DMS79 treated with DMSO at 0.1 percent for 48 hours (cell line): ENCODE measurements around the gene TPX2.

ENCODE experiments used
- DNase-seq: peaks from one replicate; lab custom pipeline; 2025; lab: John Stamatoyannopoulos, UW

Gene TPX2

DNA sequence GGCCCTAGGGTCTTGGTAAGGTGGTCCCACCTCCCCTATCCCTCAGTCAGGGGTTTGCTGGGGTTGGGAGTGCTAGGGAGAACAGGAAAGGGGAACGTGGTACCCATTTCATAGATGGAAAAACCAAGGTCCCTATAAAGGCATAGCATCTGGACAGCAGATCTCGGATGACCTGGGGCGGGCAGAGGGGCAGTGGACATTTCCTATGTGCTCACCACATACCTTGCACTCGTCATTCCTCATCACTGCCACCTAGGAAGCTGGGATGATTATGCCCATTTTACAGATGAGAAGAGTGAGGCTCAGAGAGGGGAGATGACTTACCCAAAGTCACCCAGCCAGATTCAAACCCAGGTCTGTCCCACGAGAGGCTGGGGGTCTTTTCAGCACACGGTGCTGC lies 92.1 kb downstream of the TPX2 start:
- DNase-seq: no peak

DNA sequence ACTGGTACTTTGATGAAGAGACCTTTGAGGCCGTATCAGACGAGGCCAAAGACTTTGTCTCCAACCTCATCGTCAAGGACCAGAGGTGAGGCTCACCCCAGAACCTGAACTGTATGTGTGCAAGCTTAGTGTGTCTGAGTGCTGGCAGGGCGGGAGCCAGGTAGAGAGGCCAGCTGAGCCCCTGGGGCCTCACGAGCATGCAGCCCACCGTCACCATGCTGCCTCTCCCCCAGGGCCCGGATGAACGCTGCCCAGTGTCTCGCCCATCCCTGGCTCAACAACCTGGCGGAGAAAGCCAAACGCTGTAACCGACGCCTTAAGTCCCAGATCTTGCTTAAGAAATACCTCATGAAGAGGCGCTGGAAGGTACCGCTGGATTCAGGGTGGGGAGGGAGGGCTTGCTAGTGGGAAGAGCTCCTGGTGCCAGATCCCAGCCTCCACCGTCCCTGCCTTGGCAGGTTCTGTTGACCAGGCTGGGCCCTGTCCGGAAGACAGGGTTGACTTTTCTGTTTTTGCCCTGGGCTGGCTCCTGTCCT lies 92.7 kb downstream of the TPX2 start:
- no peak for DNase-seq

DNA sequence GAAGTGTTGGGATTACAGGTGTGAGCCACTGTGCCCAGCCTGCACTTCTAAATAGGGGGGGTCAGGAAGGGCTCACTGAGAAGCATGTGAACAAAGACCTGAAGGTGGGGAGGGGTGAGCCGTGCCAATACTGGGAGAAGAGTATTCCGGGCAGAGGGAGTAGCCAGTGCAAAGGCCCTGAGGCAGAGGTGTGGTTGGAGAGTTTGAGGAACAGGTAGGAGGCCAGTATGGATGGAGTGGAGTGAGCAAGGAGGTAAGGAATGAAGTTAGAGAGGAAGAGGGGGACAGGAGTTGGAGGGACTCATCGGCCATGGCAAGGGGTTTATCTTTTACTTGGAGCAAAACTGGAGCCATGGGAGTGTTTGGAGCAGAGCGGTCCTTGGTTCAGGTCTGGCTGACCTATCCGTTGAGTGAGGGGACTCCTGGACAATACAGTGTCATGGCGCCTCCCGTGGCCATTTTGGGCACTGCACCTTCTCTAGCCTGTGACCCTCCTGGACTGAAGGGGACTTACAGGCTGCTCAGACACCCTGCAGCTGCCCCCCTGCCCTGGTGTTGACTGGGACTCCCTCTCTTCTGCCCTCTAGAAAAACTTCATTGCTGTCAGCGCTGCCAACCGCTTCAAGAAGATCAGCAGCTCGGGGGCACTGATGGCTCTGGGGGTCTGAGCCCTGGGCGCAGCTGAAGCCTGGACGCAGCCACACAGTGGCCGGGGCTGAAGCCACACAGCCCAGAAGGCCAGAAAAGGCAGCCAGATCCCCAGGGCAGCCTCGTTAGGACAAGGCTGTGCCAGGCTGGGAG lies 94.2 kb downstream of the TPX2 start:
- DNase-seq: no peak

GRCh38 chr20:31833931-31834521 lies 94.9 kb downstream of the TPX2 start:
- no peak for DNase-seq

- no peak for DNase-seq
These were observed 96.5 kb downstream of the TPX2 start for GRCh38 chr20:31835554-31835953.

- DNase-seq: peak; percentile 31
These were observed 97.1 kb downstream of the TPX2 start for GRCh38 chr20:31835977-31836852.

GRCh38 chr20:31836853-31837608 lies 97.9 kb downstream of the TPX2 start:
- DNase-seq: no peak

- no peak for DNase-seq
These were observed 98.9 kb downstream of the TPX2 start for GRCh38 chr20:31837896-31838397.

- DNase-seq: no peak
These were observed 99.7 kb downstream of the TPX2 start for GRCh38 chr20:31838646-31839292.

DNA sequence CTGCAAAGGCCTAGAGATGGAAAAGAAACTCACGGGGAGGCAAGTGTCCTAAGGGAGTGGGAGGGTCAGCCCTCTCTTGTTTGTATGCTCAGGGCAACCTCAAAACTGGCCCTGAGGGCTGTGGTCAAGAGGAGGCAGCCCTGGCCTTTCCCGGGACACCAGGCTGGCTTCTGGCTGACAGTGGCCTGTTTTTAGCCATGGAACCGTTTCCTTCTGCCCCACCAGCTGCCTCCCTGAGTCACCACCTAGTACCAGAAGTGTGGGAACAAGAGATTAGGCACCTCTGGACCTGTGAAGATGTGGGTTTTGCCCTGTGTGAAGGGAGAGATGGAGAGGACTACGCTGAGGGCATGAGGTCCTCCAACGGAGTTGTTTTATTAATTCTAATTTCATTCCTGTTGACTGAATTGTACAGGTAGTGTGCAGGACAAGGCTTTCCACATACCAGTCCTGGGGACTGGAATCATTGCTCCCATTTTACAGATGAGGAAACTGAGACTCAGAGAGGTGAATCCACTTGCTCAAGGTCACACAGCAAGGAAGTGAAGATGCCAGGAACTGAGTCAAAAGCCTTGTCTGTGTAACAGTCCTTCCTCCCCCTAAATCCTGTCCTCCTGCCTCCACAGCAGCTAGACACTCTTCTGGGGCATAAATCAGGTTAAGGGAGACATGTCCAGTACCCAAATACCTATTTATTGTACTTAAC lies 100.8 kb downstream of the TPX2 start:
- no peak for DNase-seq

DNA sequence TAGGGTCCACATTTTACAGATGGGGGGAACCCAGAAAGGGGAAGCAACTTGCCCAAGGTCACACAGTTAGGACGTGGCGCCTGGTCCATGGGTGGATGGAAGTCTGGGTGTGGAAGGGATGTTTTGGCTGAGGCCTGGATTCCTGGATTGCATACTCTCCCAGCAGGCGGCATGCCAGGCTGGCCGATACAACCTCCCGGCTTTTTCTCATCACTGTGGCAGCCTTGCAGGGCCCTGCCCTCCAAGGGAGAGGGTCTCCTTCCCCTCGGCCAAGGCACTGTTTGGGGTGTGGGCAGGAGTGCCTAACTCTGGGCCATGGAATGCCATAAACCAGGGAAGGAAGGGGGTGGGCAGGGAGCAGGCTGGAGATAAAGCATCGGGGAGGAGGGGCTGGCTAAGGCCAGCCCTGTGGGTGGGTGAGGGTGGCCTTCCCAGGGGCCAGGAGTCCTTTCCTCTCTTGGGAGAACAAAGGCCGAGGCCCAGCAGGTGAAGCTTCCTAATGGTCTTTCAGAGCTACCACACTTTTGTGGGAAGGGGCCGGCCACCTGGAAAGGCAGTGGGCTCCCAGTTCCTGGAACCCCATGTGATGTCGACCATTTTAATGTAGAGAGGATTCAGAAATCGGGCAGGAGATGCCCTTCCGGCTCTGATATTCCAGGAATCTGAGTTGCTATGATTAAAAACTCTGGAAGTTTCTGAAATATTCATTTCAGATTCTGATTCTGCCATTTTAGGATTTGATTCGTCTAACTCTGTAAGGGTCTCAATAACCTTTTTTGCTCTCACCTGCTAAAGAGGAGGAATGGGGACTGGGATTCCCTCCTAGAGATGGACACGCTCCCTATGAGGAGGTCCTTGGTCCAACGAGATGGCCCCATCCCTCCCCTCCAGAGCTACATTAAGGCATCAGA lies 102.1 kb downstream of the TPX2 start:
- DNase-seq: no peak

GRCh38 chr20:31841928-31842327 lies 102.8 kb downstream of the TPX2 start:
- DNase-seq: no peak

DNA sequence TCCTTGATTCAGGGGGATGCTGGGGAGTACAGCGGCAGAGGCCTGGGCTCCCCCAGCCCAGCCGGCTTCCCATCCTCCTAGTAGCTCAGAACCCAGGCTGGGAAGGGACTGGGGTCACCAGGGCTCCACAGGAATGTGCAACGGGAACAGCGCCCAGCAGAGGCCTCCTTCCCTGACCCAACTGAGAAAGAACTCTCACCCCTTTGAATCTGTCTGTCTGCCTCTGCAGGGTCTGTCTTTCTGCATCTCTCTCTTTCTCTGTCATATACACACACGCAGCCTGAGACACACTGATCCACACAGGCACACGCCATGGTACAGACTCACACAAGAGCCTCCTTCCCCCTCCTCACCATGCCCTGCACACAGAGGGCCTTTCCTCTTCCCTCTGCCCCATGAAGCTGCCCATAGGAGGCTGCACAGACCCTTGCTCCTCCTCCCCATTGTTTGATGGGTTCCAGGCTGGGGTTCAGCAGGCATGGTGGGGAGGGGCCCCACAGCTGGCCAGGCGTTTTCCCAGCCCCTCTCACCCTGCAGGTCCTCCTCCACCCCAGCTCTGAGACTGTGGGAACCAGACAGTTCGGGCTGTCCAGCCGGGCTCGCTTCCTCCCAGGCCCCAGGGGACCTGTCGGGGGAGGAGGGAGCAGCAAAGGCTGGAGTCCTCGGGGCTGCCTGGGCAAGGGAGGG lies 103.5 kb downstream of the TPX2 start:
- no peak for DNase-seq

DNA sequence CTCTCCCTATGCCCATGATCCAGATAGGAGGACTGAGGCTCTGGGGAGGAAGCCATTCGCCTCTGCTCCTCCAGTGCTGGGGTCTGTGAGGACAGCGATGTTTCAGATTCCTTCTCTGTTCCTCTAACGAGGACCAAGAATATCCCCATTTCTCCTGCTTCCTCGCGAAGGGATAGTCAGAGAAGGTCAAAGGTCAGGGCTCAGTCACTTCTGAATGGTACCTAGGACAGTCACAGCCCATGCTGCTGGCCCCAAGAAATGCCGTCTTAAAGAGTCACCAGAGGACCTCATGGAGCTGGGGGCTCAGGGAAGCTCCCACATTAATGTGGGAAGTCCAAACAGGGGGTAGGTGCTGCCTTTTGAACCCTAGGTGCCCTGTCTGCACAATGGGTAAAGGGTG lies 104.2 kb downstream of the TPX2 start:
- no peak for DNase-seq

DNA sequence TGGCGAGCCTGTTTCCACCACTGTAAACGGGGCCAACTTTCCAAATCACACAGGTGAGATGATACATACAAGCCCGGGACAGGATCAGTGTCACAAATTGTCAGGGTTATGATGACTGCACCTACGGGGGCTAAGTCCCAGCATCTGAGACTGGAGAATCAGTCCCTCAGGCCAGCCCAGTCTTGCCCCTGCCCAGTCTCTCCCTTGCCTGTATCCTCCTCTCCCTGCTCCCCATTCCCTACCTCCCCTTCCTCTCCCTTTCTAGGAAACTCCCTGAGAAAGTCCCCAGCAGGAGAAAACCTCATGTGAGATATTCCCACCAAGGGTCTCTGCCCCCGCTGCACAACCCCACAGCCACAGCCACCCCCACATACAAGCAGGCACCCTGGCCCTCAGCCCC lies 104.8 kb downstream of the TPX2 start:
- no peak for DNase-seq

DNA sequence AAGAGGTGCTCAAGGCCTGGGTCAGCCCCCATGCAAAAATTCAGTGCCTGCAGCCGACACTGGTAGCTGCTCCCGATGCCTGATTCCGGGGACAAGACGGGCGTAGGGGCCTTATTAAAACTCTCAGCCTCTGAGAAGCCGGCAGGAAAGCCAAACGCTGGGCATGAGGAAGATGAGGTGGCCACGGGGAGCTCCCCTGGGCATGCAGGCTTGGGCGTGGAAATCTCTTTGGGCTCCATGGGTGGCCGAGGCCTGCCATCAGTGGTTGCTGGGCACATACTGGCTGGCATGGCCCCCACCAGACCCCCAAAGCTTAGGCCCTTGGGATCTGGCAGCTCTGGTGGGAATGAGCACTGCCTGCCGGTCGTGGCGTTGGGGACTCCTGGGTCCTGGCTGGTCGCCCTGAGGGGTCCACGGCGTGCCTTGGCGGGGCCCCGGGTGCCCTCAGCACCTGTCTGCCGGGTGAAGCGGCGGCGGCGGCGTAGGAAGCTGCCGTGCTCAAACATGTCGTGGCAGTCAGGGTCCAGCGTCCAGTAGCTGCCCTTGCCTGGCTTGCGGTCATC lies 105.7 kb downstream of the TPX2 start:
- DNase-seq: no peak

GRCh38 chr20:31845300-31845863 lies 106.3 kb downstream of the TPX2 start, which contains the start of gene FOXS1:
Gene FOXS1, minus strand, starts transcription at chr20:31845604. Its CDS starts 62 bp downstream, at chr20:31845542.
- no peak for DNase-seq

- no peak for DNase-seq
These were observed 107.7 kb downstream of the TPX2 start for GRCh38 chr20:31846793-31847138.
